ENCODE results near the gene MLLT10.

MLLT10 gene

DNA sequence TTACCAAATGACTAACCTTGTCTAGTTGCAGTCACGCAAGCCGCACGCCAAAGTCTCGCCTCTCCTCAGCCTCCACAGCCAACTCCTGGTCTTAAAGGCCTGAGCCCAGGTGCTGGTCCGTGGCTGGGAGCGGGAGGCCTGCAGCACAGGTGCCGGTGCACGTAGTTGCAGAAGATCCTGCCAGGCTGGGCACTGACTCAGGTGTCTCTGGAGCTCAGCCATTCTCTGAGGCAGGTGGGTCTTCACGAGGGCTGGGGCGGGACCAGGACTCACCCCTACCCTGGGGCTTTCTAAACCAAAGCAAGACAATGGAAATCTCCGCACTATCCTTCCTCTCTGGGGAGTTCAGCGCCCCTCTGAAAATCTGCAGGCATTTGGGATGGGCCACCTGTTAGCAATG, 216.4 kb downstream of the MLLT10 start:
- DNase-seq = no peak

GRCh38 chr10:21751341-21752310, 217.6 kb downstream of the MLLT10 start:
- DNase-seq = no peak

- no peak for DNase-seq
Measured at GRCh38 chr10:21753497-21754270, 219.7 kb downstream of the MLLT10 start.

DNA sequence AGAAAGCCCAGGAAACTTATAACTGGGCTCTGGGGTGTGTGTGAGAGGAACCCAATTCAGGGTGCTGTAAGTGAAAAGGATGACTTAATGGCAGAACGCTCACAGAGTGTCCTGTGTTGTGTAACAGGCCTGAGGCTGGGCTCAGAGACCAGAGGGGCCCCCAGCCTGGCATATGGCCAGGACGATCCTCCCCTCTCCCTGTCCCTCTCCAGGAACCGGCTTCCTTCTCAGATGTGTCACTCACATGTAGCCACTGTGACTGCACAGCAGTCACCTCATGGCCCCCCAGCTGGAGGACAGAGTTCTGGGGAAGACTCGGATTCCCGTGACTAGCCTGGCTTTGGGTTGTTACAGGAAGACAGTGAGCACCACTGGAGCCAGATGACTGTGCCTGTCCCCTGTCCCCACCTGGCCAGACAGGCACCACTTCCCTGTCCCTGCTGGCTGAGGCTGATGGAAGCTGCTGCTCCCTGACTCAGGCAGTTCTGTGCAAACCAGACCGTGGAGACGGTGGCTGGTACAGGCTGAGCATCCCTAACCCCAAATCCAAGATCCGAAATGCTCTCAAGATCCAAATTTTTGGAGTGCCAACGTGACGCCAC, 220.5 kb downstream of the MLLT10 start:
- DNase-seq = no peak

DNA sequence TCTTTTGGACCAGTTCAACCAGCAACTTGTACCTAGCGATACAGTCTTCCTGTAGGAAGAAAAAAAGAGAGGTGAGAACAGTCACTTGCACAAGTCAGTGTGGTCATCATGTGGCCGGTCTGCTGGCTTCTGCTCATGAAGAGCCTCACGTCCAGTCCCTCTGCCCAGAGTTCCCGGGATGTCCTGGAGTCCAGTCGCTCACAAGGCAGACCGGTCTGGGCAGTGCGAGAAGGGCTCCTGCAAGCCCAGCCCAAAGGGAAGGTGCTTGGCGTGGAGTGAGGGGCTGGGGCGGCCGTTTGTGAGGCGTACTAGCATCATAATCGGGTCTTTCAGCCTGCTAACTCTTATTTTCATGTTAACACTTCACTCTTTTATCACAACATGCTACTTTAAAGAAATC, 222.7 kb downstream of the MLLT10 start:
- DNase-seq = no peak

- DNase-seq = no peak
Measured at GRCh38 chr10:21757185-21757901, 223.3 kb downstream of the MLLT10 start.

GRCh38 chr10:21758239-21758638, 224.2 kb downstream of the MLLT10 start:
- DNase-seq = no peak

GRCh38 chr10:21758696-21759095, 224.7 kb downstream of the MLLT10 start:
- no peak for DNase-seq

GRCh38 chr10:21759232-21759631, 225.2 kb downstream of the MLLT10 start:
- no peak for DNase-seq

DNA sequence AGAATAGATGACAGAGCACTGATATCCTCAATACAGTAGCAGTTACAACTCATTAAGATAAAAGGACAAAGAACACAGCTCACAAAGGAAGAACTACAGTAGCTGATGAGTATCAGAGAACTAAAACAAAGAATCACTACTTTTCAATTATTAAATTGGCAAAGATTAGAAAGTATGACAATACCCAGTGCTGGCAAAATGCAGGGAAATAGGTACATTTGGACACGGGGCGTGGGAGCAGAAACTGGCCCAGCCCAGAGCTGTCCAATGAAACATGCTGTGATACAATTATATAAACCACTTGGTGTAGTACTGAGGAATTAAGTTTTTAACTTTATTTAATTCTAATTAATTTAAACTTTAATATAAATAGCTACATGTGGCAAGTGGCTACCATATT, 226.3 kb downstream of the MLLT10 start:
- DNase-seq = no peak

- DNase-seq = no peak
Measured at GRCh38 chr10:21764466-21765189, 230.6 kb downstream of the MLLT10 start.

DNA sequence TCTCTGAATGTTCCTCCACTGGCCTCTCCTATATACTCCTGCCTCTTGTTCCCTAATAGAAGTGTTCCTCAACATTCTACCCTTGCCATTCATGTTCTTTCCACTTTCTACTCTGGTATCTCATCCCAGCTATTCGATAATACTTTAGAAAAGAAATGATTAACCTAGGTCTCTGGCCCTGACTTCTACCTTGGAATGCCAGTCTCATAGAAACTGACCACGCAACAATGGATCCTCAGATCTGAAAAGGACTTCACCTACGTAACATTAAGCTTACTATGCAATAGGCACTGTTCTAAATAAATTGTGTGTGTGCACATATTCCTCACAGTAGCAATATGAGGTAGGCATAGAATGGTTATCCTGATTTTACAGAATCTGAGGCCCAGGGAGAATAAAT, 235.0 kb downstream of the MLLT10 start:
- DNase-seq = no peak

DNA sequence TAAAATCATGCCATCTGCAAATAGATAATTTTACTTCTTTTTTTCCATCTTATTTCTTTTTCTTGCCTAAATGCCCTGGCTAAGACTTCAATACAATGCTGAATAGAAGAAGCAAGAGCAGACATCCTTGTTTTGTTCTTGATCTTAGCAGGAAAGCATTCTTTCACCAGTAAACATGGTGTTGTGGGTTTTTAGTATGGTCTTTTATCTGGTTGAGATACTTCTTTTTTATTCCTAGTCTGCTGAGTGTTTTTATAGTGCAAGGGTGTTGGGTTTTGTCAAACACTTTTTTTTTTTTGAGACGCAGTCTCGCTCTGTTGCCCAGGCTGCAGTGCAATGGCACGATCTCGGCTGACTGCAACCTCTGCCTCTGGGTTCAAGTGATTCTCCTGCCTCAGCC, 237.2 kb downstream of the MLLT10 start:
- no peak for DNase-seq

DNA sequence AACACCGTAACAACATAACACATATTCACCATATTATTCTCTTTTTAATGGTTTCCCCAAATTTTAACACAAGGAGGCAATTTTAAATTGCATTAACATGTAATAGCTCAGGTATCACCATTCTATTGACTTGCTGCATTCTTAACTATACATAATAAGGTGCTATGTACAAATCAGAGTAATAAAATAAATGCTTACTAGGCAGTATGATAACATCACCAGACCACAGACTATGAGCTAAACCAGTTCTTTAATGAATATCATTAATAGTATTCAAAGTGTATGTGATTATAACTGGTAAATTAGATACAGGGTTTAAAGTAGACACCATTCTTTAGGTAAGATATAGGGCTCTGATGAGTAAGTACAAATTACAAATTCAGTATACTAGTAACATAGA, 242.9 kb downstream of the MLLT10 start:
- DNase-seq = no peak

GRCh38 chr10:21791276-21791675, 257.2 kb downstream of the MLLT10 start:
- no peak for DNase-seq
